ENCODE results near the gene C19orf67.

Gene C19orf67

GRCh38 chr19:14085309-14085995 is at the start of gene C19orf67:
Gene C19orf67, minus strand, starts transcription at chr19:14085783. Its CDS starts 156 bp downstream, at chr19:14085627.
- in situ Hi-C loops (cut with HindIII; ENCODE audit: low sequenced_read_pairs) = loop anchor here (25.0 kb wide), 1 partner anchor 348 kb away; a partner anchor contains a TSS

DNA sequence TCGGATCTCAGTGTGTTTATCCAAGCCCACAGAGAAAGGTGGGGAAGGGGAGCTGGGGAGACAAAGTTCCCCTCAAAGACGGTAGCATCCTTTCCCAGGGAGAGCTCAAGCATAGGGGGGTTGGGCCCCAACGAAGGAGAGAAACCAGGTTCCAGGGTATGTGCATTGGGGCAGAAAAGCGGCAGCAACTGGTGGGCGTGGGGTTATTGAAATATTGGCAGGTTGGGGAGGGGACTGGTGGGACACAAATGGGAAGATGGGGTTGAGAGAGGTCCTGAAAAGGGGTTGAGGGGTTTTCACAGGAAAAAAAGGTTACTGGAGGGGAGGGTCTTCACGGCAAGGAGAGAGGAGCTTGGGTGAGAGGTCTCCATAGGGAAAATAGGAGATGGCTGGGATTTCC is 49.8 kb upstream of the C19orf67 start:
- in situ Hi-C loops (cut with HindIII; ENCODE audit: low sequenced_read_pairs) = loop anchor here (5.0 to 10.0 kb wide), 4 partner anchors 58 to 277 kb away; no protein-coding TSS in a partner anchor

DNA sequence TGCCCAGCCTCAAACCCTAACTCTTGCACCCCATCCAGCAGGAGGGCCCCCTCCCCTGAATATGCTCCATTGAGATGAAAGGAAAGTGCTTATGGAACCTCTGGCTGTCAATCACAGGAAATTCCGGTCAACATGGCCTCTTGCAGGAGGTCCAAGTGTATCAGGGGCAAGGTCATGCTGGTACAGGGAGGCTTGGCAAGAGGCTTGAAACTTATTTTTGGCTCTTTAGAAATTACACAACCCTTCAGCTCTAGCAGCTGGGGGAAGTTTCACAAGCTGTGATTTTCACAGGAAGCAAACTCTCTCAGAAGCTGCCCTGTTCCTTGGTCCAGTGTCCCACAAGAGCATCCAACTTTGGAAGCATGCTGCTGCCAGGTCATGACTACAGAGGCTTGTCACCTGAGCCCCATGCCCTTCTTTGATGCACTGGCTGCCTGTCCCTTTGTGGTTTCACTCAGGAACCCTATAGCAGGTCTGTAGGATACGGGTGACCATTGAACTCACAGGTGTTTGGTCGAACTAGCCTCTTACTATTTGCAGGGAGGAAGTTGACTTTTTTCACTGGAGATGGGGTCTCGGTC is 42.4 kb upstream of the C19orf67 start:
- in situ Hi-C loops (cut with HindIII; ENCODE audit: low sequenced_read_pairs) = no loop called here

GRCh38 chr19:14127176-14127575 is 41.6 kb upstream of the C19orf67 start:
- in situ Hi-C loops (cut with HindIII; ENCODE audit: low sequenced_read_pairs) = no loop called here

DNA sequence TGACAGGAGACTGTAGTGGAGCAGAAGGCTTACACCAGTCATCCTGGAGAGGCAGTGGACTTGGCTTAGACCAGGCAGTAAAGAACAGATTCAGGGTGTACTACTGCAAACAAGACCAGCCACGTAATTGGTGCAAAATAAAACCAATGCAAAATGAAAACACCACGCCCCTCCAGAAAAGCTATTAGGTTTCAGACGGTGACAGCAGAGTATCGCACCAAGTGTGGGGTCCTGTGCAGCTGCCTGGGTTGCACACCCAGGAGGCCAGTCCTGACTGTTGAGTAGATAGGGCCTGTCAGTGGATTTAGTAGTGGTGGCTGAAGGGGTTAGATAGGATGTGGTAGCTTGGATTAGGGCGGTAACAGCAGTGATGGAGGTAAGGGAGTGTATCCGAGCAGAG is 37.3 kb upstream of the C19orf67 start:
- in situ Hi-C loops (cut with HindIII; ENCODE audit: low sequenced_read_pairs) = no loop called here

DNA sequence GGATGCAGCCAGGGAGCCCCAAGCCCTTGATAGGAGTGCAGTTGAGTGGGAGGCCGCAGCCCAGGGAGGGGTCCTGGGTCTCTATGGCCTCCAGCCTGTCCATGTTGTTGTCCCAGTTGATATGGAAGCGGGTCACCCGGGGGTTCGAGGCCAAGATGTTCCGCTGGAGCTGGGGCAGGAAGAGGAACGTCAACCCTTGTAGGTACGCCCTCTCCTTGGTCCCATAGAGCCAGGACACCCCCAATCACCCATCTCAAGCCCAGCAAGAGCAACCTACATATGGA is 34.9 kb upstream of the C19orf67 start:
- in situ Hi-C loops (cut with HindIII; ENCODE audit: low sequenced_read_pairs) = no loop called here

- in situ Hi-C loops (cut with HindIII; ENCODE audit: low sequenced_read_pairs) = no loop called here
Observed at GRCh38 chr19:14119644-14120496, 34.3 kb upstream of the C19orf67 start.

DNA sequence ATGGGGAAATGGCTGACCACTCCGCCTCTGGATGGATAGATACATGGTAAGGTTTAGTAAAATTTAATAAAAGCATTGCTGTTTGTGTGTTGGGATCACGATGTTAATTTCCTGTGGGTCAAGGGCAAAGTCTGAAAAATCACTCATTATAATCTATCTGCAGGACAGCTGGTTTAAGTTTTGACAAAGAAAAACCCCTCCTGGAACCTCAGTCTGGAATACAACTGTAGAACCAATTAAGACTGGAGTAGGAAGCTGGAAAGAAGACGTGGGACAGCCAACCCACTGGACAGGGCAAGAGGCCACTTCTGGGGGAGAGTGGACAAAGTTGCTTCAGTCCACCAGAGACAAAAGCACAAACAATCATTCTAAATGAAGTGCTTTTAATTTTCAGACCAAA is 33.6 kb upstream of the C19orf67 start:
- in situ Hi-C loops (cut with HindIII; ENCODE audit: low sequenced_read_pairs) = no loop called here

GRCh38 chr19:14118165-14119051 is 32.8 kb upstream of the C19orf67 start:
- in situ Hi-C loops (cut with HindIII; ENCODE audit: low sequenced_read_pairs) = no loop called here

DNA sequence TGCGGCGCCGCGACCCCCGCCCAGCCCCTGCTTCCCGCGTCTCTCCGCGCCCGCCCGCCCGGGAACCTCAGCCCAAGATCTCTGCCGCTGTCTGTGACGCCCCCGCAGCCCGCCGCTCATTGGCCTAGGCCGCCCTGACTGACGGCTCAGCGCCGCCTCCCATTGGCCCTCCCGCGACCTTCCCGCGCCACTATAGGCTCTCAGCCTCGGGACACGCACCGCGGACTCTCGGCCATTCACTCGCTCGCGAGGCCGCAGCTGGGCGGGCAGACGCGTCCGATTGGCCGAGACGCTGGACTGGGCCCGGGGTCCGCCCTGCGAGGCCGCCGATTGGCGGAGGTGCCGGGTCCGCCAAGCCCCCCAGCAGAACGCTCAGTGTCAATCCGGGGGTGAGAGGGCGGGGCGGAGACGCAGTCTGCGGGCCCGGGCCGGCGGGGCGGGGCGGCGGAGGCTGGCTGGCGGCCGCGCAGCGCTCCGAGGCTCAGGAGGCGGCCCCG is 32.1 kb upstream of the C19orf67 start, which contains the start of gene PRKACA:
PRKACA (minus strand) TSS at position 95 of the 497 bp plus-strand sequence. CDS start 215 bp downstream, outside the sequence.
- in situ Hi-C loops (cut with HindIII; ENCODE audit: low sequenced_read_pairs) = no loop called here

DNA sequence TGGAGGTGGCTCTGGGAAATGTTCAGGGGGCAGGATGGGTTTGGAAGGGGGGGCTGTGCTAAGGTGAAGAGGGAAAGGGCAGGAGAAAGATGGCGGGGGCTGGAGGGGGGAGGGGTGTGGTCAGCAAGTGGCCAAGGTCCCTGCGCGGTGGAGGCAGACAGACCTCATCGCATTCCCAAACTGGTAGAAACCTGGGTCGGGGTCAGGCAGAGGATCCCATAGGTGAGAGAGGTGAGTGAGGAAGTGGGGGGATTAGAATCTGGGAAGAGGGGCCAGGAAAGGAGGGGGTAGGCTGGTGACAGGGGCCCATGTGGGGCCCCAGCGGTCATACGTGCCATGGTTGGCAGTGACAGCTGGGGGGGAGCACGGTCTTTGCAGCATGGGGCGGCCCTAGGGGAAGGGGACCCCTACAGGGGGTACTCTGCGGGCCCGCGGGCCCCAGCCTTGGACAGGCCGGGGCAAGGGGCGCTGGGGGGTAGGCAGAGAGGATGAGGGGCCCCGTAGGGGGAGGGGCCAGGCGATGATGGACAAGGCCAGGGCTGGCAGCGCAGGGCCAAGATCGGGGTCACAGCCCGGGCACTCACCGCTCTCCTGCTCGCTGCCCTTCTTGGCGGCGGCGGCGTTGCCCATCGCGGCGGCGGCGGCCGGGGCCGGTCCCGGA is 31.5 kb upstream of the C19orf67 start:
- in situ Hi-C loops (cut with HindIII; ENCODE audit: low sequenced_read_pairs) = no loop called here

- in situ Hi-C loops (cut with HindIII; ENCODE audit: low sequenced_read_pairs) = no loop called here
Observed at GRCh38 chr19:14116525-14116917, 30.9 kb upstream of the C19orf67 start.

DNA sequence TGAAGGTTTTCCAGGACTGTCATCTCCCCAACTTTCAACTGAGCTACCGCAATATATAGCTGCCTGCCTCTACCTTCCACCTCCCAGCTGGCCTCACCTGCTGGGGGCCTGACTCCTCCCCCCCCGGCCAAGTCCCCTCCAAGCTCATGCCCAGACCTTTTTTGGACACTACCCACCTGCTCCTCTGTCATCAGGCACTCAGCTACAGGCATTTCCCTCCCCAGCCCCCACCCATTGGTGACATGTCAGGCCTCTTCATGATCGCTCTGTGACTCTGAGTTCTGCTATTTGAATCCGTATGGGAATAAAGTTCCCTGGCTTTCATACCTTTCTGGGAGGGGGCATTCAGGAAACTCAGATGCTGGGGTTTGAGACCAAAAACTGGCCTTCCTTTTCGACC is 30.2 kb upstream of the C19orf67 start:
- in situ Hi-C loops (cut with HindIII; ENCODE audit: low sequenced_read_pairs) = no loop called here

- in situ Hi-C loops (cut with HindIII; ENCODE audit: low sequenced_read_pairs) = no loop called here
Observed at GRCh38 chr19:14114854-14115253, 29.3 kb upstream of the C19orf67 start.

DNA sequence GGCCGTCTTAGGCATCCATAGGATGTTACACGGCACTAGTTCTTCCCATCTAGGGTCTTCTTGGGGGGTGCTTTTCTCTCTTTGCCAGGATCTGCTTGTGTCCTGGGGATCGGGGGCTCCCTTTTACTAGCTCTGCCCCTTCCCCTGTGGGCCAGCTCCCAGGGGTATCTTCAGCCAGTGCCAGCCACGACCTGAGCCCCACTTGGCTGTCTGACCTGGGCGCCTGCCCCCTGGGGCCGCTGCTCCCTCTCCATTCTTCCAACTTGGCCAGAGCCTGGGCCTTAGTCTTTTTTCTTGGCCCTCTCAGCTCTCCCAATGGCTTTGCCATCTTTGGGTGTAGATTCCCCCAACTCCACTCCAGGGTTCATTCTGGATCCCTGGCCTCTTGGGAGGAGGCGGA is 28.9 kb upstream of the C19orf67 start:
- in situ Hi-C loops (cut with HindIII; ENCODE audit: low sequenced_read_pairs) = no loop called here

DNA sequence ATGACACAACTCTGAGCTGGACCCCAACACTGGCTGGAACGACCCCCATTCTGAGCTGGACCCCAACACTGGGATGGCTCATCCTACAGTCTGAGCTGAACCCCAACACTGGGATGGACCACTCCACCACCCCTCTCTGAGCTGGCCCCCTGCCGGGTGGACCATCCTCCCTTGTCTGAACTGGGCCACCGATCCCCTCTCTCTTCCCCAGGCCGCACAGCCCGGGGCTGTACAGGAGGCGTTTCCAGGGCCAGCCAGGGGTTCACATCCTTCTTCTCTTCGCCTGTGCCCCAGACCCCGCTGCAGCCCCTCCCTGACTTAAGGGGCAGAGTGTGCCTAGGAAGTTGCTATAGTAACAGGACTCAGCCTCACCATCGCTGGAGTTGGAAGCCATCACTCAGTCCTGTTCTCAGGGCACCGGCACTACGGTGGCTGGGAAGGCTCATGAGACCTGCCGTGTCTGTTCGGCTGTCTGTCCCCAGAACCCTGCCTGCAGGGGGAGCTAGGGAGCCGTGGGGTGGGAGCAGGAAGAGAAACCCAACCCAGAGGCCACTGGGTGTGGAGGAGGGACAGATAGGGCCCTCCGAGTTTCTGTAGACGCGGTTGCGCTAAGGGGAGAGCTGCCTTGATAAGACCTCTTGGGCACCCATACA is 28.3 kb upstream of the C19orf67 start:
- in situ Hi-C loops (cut with HindIII; ENCODE audit: low sequenced_read_pairs) = no loop called here

DNA sequence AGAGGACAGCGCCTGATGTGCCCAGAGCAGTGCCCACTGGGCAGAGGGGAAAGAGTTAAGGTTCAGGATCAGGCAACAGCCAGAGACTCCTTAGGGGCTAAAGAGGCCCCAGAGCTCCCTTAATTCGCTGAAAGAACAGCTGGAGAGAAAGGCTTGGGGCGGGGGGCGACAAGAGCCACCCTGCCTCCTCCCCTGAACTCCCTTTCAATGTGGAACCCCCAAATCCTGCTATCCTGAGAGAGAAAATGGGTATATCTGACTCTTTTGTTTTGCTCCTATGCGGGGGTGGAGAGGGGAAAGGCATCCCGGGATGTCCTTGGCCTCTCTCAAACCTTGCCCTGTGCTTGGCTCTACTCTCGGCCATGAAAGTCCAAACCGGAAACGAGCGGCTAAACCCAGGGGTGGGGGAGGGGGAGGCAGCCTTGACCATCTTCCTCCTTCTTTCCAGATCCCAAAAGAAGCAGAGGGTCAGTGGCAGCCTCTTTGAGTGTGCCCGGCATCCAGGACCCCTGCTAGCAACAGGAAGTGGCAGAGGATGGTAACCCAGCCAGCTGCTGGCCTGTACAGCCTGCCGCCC is 27.3 kb upstream of the C19orf67 start:
- in situ Hi-C loops (cut with HindIII; ENCODE audit: low sequenced_read_pairs) = no loop called here

DNA sequence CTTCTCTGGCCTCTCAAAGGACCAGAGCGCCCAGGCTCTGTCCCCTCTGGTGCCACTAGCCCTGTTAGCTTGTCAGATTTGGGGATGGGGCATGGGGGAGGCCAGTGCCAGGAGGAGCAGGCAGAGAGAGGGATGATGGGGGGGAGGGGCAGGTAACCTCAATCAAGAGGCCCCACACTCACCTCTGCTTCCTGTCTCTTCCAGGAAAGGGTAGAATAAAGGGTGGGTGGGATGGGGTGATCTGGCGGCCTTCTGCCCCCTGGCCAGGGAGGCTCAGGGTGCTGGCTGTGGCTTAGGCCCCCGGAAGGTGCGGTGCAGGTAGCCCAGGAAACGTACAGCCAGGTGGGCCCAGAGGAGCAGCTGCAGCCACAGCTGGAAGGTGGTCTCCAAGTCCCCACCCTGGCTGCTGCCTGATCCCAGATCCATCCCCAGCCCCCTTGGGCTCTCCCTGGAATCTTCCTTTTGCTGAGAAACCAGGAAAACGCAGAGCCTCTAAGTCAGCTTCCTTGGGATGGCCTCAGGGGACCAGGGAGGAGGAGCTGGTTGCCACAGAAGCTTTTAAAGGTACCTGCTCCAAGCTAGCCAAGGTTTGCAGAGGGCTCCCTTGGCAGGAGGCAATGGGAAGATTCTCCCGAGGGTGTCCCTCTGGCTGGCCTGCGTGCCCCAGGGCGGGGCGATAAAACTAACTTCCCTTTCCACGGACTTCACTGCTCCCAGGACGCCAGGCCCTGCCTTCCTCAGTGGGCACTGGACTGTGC is 26.6 kb upstream of the C19orf67 start:
- in situ Hi-C loops (cut with HindIII; ENCODE audit: low sequenced_read_pairs) = no loop called here

- in situ Hi-C loops (cut with HindIII; ENCODE audit: low sequenced_read_pairs) = no loop called here
Observed at GRCh38 chr19:14111486-14111885, 25.9 kb upstream of the C19orf67 start.
